ENCODE measurements around the gene KBTBD8. TPM values are rescaled to one million over a fixed set of nuclear protein-coding genes. Genes with fewer than 3 reads are reported as not detected.

KBTBD8 gene
- total RNA-seq, 1 donor from 2014 or later, result 9.2 TPM

GRCh38 chr3:67001086-67001861 is 3.2 kb downstream of the KBTBD8 start:
- Mint-ChIP-seq H3K27me3 (ENCODE audit: low read depth, unreplicated experiment) (no peaks in the 10 kb centered on the region), H3K9me3 (ENCODE audit: unreplicated experiment) (no peaks in the 10 kb centered on the region), H3K4me1 (ENCODE audit: low read depth, unreplicated experiment) (peaks cover 5% of the 10 kb centered on the region), H3K4me3 (ENCODE audit: unreplicated experiment) (no peak overlapping the region), H3K36me3 (ENCODE audit: low read depth, unreplicated experiment) (no peaks in the 10 kb centered on the region), H3K27ac (ENCODE audit: unreplicated experiment) (peak overlapping the region; percentile 70)
- FAIRE-seq (no peak), DNase-seq (ENCODE audit: low read depth) (no peak)
- peaks cover 55% of the 10 kb centered on the region for H3K79me2 ChIP-seq (ENCODE audit: insufficient read depth, low read length)
- peaks cover 11% of the 10 kb centered on the region for H3K36me3 ChIP-seq (ENCODE audit: insufficient read depth, low read length)
- no peaks in the 10 kb centered on the region for H3K27me3 ChIP-seq (ENCODE audit: insufficient read depth, low read length)
- no peak overlapping the region for H3K9ac ChIP-seq (ENCODE audit: low read length)
- no peak overlapping the region for H3K4me2 ChIP-seq (ENCODE audit: low read length)
- no peak for TF ChIP-seq EZH2 (IDR thresholded peaks at IDR 0.05; ENCODE audit: insufficient read depth, low read length)
- no peak for TF ChIP-seq CTCF (IDR thresholded peaks at IDR 0.05; ENCODE audit: insufficient read depth, low read depth, low read length)
- H3K9me3 ChIP-seq (ENCODE audit: insufficient read depth, low read depth, low read length), result no peaks in the 10 kb centered on the region
- H2AFZ ChIP-seq (ENCODE audit: low read depth, low read length), result no peak overlapping the region
- no peaks in the 10 kb centered on the region for H4K20me1 ChIP-seq (ENCODE audit: insufficient read depth, low read length)
- no peak overlapping the region for H3K27ac ChIP-seq (ENCODE audit: low read depth, low read length)
- H3K4me3 ChIP-seq (ENCODE audit: insufficient read depth, low read depth, low read length), result no peak overlapping the region
- H3K4me1 ChIP-seq (ENCODE audit: insufficient read depth, low read length), result peaks cover 15% of the 10 kb centered on the region

GRCh38 chr3:67005974-67006373 is 7.9 kb downstream of the KBTBD8 start:
- Histone ChIP-seq H3K4me1 (ENCODE audit: insufficient read depth, low read length) (no peaks in the 10 kb centered on the region), H3K9me3 (ENCODE audit: insufficient read depth, low read depth, low read length) (no peaks in the 10 kb centered on the region), H3K27ac (ENCODE audit: low read depth, low read length) (peak overlapping the region; percentile 49), H3K4me2 (ENCODE audit: low read length) (peak overlapping the region; percentile 43), H3K27me3 (ENCODE audit: insufficient read depth, low read length) (no peaks in the 10 kb centered on the region), H3K79me2 (ENCODE audit: insufficient read depth, low read length) (peaks cover 39% of the 10 kb centered on the region), H2AFZ (ENCODE audit: low read depth, low read length) (no peak overlapping the region), H4K20me1 (ENCODE audit: insufficient read depth, low read length) (no peaks in the 10 kb centered on the region), H3K4me3 (ENCODE audit: insufficient read depth, low read depth, low read length) (no peak overlapping the region), H3K9ac (ENCODE audit: low read length) (no peak overlapping the region), H3K36me3 (ENCODE audit: insufficient read depth, low read length) (peaks cover 20% of the 10 kb centered on the region)
- no peak overlapping the region for H3K4me3 Mint-ChIP-seq (ENCODE audit: unreplicated experiment)
- H3K36me3 Mint-ChIP-seq (ENCODE audit: low read depth, unreplicated experiment), result no peaks in the 10 kb centered on the region
- H3K27me3 Mint-ChIP-seq (ENCODE audit: low read depth, unreplicated experiment), result no peaks in the 10 kb centered on the region
- no peak overlapping the region for H3K27ac Mint-ChIP-seq (ENCODE audit: unreplicated experiment)
- TF ChIP-seq EZH2 (IDR thresholded peaks at IDR 0.05; ENCODE audit: insufficient read depth, low read length) (no peak), CTCF (IDR thresholded peaks at IDR 0.05; ENCODE audit: insufficient read depth, low read depth, low read length) (no peak)
- H3K4me1 Mint-ChIP-seq (ENCODE audit: low read depth, unreplicated experiment), result peaks cover 3% of the 10 kb centered on the region
- FAIRE-seq (no peak), DNase-seq (ENCODE audit: low read depth) (no peak)
- no peaks in the 10 kb centered on the region for H3K9me3 Mint-ChIP-seq (ENCODE audit: unreplicated experiment)

- Histone ChIP-seq H2AFZ (ENCODE audit: low read depth, low read length) (no peak overlapping the region), H3K27me3 (ENCODE audit: insufficient read depth, low read length) (no peaks in the 10 kb centered on the region), H3K79me2 (ENCODE audit: insufficient read depth, low read length) (peaks cover 34% of the 10 kb centered on the region), H3K27ac (ENCODE audit: low read depth, low read length) (peak overlapping the region; percentile 49), H3K4me3 (ENCODE audit: insufficient read depth, low read depth, low read length) (no peak overlapping the region), H3K4me2 (ENCODE audit: low read length) (peak overlapping the region; percentile 43), H3K9me3 (ENCODE audit: insufficient read depth, low read depth, low read length) (no peaks in the 10 kb centered on the region), H4K20me1 (ENCODE audit: insufficient read depth, low read length) (no peaks in the 10 kb centered on the region), H3K36me3 (ENCODE audit: insufficient read depth, low read length) (peaks cover 21% of the 10 kb centered on the region), H3K4me1 (ENCODE audit: insufficient read depth, low read length) (no peaks in the 10 kb centered on the region), H3K9ac (ENCODE audit: low read length) (no peak overlapping the region)
- Mint-ChIP-seq H3K36me3 (ENCODE audit: low read depth, unreplicated experiment) (no peaks in the 10 kb centered on the region), H3K4me1 (ENCODE audit: low read depth, unreplicated experiment) (peaks cover under 1% of the 10 kb centered on the region), H3K27me3 (ENCODE audit: low read depth, unreplicated experiment) (no peaks in the 10 kb centered on the region), H3K27ac (ENCODE audit: unreplicated experiment) (no peak overlapping the region), H3K4me3 (ENCODE audit: unreplicated experiment) (no peak overlapping the region), H3K9me3 (ENCODE audit: unreplicated experiment) (no peaks in the 10 kb centered on the region)
- FAIRE-seq, result no peak
- no peak for TF ChIP-seq EZH2 (IDR thresholded peaks at IDR 0.05; ENCODE audit: insufficient read depth, low read length)
- no peak for TF ChIP-seq CTCF (IDR thresholded peaks at IDR 0.05; ENCODE audit: insufficient read depth, low read depth, low read length)
- DNase-seq (ENCODE audit: low read depth), result peak; percentile 61
Measured at GRCh38 chr3:67006460-67006859, 8.4 kb downstream of the KBTBD8 start.
